ENCODE measurements around the gene INTS1. TPM values are rescaled to one million over a fixed set of nuclear protein-coding genes. Genes with fewer than 3 reads are reported as not detected.

Gene INTS1
- total RNA-seq, 2 experiments from 2014 or later, result 91.0 to 91.5 TPM

- H3K4me3 Mint-ChIP-seq, result peak within 1 kb of the TSS; percentile 85
- intact Hi-C loops (cut with DNase I, micrococcal nuclease), result loop anchor here (1.0 to 5.0 kb wide), 3 partner anchors 16 to 1173 kb away; partner anchors contain the start of gene TTYH3 (in 1 of the 2)
- H3K36me3 ChIP-seq (ENCODE audit: insufficient read depth, low read length), result no peaks in the 10 kb centered on the region
- POLR2A ChIA-PET, result interaction anchor here (1.0 kb wide), 1 partner anchor 16 kb away, joined by 3 read pairs; no protein-coding TSS in a partner anchor
- no peaks in the 10 kb centered on the region for H3K27me3 Mint-ChIP-seq
- H3K4me3 ChIP-seq (ENCODE audit: low read length), result peak within 1 kb of the TSS; percentile 71
- CTCF ChIA-PET, result interaction anchor here (1.0 kb wide), 1 partner anchor 41 kb away, joined by 3 read pairs; no protein-coding TSS in a partner anchor
- H3K9me3 ChIP-seq (ENCODE audit: control insufficient read depth in 1 of 2, insufficient read depth in 1 of 2, low read length in 2 of 2), result no peaks in the 10 kb centered on the region
- H3K27ac ChIP-seq (ENCODE audit: low read depth in 1 of 2, low read length in 2 of 2), result peak within 1 kb of the TSS in 1 of 2 donors; percentile 4
- H3K9me3 Mint-ChIP-seq, result no peaks in the 10 kb centered on the region
- H3K27ac Mint-ChIP-seq, result peak within 1 kb of the TSS; percentile 56
- TF ChIP-seq CTCF (IDR thresholded peaks at IDR 0.05), result no peak
- DNase-seq (peak in 9 of 14 experiments; percentile 5 to 72 (median 28)), ATAC-seq (ENCODE audit: poor library complexity) (peak; percentile 15)
- no peaks in the 10 kb centered on the region for H3K27me3 ChIP-seq (ENCODE audit: control insufficient read depth in 1 of 2, insufficient read depth in 2 of 2, low read length in 2 of 2)
- no peaks in the 10 kb centered on the region for H3K36me3 Mint-ChIP-seq (ENCODE audit: low read depth)
- peaks cover 33% of the 10 kb centered on the region for H3K4me1 ChIP-seq (ENCODE audit: insufficient read depth, low read length)
- H3K4me1 Mint-ChIP-seq (ENCODE audit: low read depth), result peaks cover 8% of the 10 kb centered on the region
Measured at GRCh38 chr7:1458683-1459511, 45.3 kb downstream of the INTS1 start, which contains the start of gene MICALL2. Gene MICALL2 (minus strand): TSS chr7:1459470. CDS start chr7:1459326, 144 bp downstream.

DNA sequence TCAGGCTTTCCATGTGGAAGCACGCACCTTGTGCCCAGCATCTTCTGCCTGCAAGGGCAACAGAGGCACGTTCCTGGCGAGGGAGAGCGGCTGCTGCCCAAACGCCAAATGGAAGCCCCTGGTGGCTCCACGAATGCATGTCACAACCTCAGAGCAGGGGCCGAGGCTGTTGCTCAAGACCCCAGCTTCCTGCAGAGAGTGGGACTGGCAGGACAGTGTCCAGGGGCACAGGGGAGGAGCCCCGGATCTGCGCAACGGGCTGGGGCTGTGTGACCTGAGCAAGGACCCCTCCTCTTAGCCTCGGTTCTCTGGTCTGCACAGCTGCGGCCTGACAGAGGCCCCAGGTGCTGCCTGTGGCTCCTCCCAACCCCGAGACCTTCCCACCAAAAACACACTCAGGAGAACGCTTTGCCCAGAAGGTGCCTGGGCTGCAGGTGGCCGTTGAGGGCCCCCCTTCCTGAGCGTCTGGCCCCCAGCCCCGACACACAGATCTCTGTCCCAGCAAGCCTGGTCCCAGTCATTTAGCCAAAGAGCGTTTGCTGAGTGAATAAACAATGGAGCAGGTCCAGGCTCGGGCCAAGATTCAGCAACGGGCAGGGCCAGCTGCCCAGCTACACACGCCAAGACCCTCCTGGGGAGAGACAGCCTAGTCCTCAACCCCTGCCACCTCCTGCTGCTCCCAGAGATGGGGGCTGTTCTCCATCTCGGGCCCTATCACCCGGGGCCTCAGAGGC is 46.1 kb downstream of the INTS1 start:
- intact Hi-C loops (cut with DNase I, micrococcal nuclease), result loop anchor here (2.0 to 5.0 kb wide), 3 partner anchors 13 to 1174 kb away; partner anchors contain the start of gene TTYH3 (in 1 of the 2)
- DNase-seq (no peak), ATAC-seq (ENCODE audit: poor library complexity) (no peak)
- Histone ChIP-seq H3K27me3 (ENCODE audit: control insufficient read depth in 1 of 2, insufficient read depth in 2 of 2, low read length in 2 of 2) (no peaks in the 10 kb centered on the region), H3K36me3 (ENCODE audit: insufficient read depth, low read length) (no peaks in the 10 kb centered on the region), H3K9me3 (ENCODE audit: control insufficient read depth in 1 of 2, insufficient read depth in 1 of 2, low read length in 2 of 2) (no peaks in the 10 kb centered on the region), H3K27ac (ENCODE audit: low read depth in 1 of 2, low read length in 2 of 2) (no peak overlapping the region), H3K4me1 (ENCODE audit: insufficient read depth, low read length) (peaks cover 33% of the 10 kb centered on the region), H3K4me3 (ENCODE audit: low read length) (peak overlapping the region; percentile 71)
- Mint-ChIP-seq H3K36me3 (ENCODE audit: low read depth) (no peaks in the 10 kb centered on the region), H3K4me3 (peak overlapping the region; percentile 71), H3K27ac (no peak overlapping the region), H3K4me1 (ENCODE audit: low read depth) (peaks cover 8% of the 10 kb centered on the region), H3K9me3 (no peaks in the 10 kb centered on the region), H3K27me3 (no peaks in the 10 kb centered on the region)
- POLR2A ChIA-PET, result interaction anchor here (1.0 kb wide), 1 partner anchor 16 kb away, joined by 3 read pairs; no protein-coding TSS in a partner anchor
- CTCF ChIA-PET, result interaction anchor here (1.0 to 2.0 kb wide), 2 partner anchors 16 to 40 kb away, joined by 3 to 5 read pairs; no protein-coding TSS in a partner anchor
- no peak for TF ChIP-seq CTCF (IDR thresholded peaks at IDR 0.05)
